NCI-H1417 (cell line): ENCODE measurements around the gene MCF2L.

Experiments
- DNase-seq, 3 experiments: peaks; one replicate each; lab custom pipeline; 2025; lab: John Stamatoyannopoulos, UW

The MCF2L gene

GRCh38 chr13:112951674-112952371 is 17.2 kb upstream of the MCF2L start:
- no peak for DNase-seq

- no peak for DNase-seq
Measured at GRCh38 chr13:112952759-112953551, 16.1 kb upstream of the MCF2L start.

- peak in 1 of 3 experiments; percentile 42 for DNase-seq
Measured at GRCh38 chr13:112953591-112954487, 15.2 kb upstream of the MCF2L start.

GRCh38 chr13:112954488-112955270 is 14.3 kb upstream of the MCF2L start:
- peak in 2 of 3 experiments; percentile 34 to 51 for DNase-seq

GRCh38 chr13:112955271-112955937 is 13.6 kb upstream of the MCF2L start:
- no peak for DNase-seq

- no peak for DNase-seq
Measured at GRCh38 chr13:112955956-112956355, 13.1 kb upstream of the MCF2L start.

GRCh38 chr13:112956571-112957294 is 12.3 kb upstream of the MCF2L start:
- no peak for DNase-seq

GRCh38 chr13:112957295-112957677 is 11.7 kb upstream of the MCF2L start:
- no peak for DNase-seq

- DNase-seq: no peak
Measured at GRCh38 chr13:112958127-112958989, 10.7 kb upstream of the MCF2L start.

- no peak for DNase-seq
Measured at GRCh38 chr13:112959206-112959605, 9.8 kb upstream of the MCF2L start.

- no peak for DNase-seq
Measured at GRCh38 chr13:112959701-112960542, 9.1 kb upstream of the MCF2L start.

GRCh38 chr13:112960706-112961105 is 8.3 kb upstream of the MCF2L start:
- DNase-seq: no peak

GRCh38 chr13:112961457-112962369 is 7.3 kb upstream of the MCF2L start:
- no peak for DNase-seq

GRCh38 chr13:112962396-112962795 is 6.6 kb upstream of the MCF2L start:
- DNase-seq: no peak

- no peak for DNase-seq
Measured at GRCh38 chr13:112962911-112963625, 5.9 kb upstream of the MCF2L start.

- no peak for DNase-seq
Measured at GRCh38 chr13:112963641-112964040, 5.4 kb upstream of the MCF2L start.
